Measurements from ENCODE around the gene RASL12.

- TF ChIP-seq CTCF (conservative IDR thresholded peaks at IDR 0.05 in 1 of 2, IDR thresholded peaks at IDR 0.05 in 1 of 2; ENCODE audit: low read depth in 1 of 2, low read length in 2 of 2) (peak; percentile 63 to 77), EZH2 (IDR thresholded peaks at IDR 0.05; ENCODE audit: low read length, missing control alignments) (no peak)
These were observed 15.5 kb upstream of the RASL12 start for GRCh38 chr15:65083262-65083701.

Measured in fibroblast of lung (primary cell).